KMS-11 (cell line): Measurements from ENCODE around the gene ACTL10.

Experiments used
- H2AFZ ChIP-seq: fragments of 200-600 bp; sonication (generic); 2 replicates; pipeline ENCODE4 v1.6.1; 2016; ENCODE audit warnings: antibody characterized with exemption, mixed run types, low read depth
- H3K27ac ChIP-seq: fragments of 200-600 bp; sonication (generic); 2 replicates; pipeline ENCODE4 v1.6.1; 2016; ENCODE audit warnings: mild to moderate bottlenecking, mixed run types
- H3K27me3 ChIP-seq: fragments of 200-600 bp; sonication (generic); 2 replicates; pipeline ENCODE4 v1.6.1; 2017; ENCODE audit warnings: mild to moderate bottlenecking, low read depth, mixed run types, moderate library complexity; ENCODE audit not compliant: insufficient read depth
- H3K36me3 ChIP-seq: fragments of 200-600 bp; sonication (generic); 2 replicates; pipeline ENCODE4 v1.6.1; 2017; ENCODE audit warnings: mild to moderate bottlenecking, mixed run types; ENCODE audit not compliant: insufficient read depth
- H3K4me1 ChIP-seq: fragments of 200-600 bp; sonication (generic); 2 replicates; pipeline ENCODE4 v1.6.1; 2016; ENCODE audit warnings: mild to moderate bottlenecking, low read depth, mixed run types; ENCODE audit not compliant: poor library complexity, severe bottlenecking
- H3K4me2 ChIP-seq: fragments of 200-600 bp; sonication (generic); 2 replicates; pipeline ENCODE4 v1.7.0; 2016; ENCODE audit warnings: mild to moderate bottlenecking, mixed run types
- H3K4me3 ChIP-seq: fragments of 200-600 bp; sonication (generic); IDR thresholded peaks from 2 replicates; pipeline ENCODE4 v1.6.1; 2017; ENCODE audit warnings: low read depth, low read length, mixed read lengths; ENCODE audit not compliant: insufficient read depth
- H3K79me2 ChIP-seq: fragments of 200-600 bp; sonication (generic); 2 replicates; pipeline ENCODE4 v1.6.1; 2016; ENCODE audit warnings: low read depth, mixed run types; ENCODE audit not compliant: insufficient read depth
- H3K9ac ChIP-seq: fragments of 200-600 bp; sonication (generic); 2 replicates; pipeline ENCODE4 v1.6.1; 2016; ENCODE audit warnings: mild to moderate bottlenecking, mixed run types
- H4K20me1 ChIP-seq: fragments of 200-600 bp; sonication (generic); 2 replicates; pipeline ENCODE4 v1.6.1; 2016; ENCODE audit warnings: mild to moderate bottlenecking, mixed run types; ENCODE audit not compliant: insufficient read depth
- TF ChIP-seq, protein P1 (sequence below): fragments of 200-600 bp; sonication (generic); conservative IDR thresholded peaks from 2 replicates; pipeline ENCODE4 v1.6.1; 2017; ENCODE audit warnings: low read depth, mild to moderate bottlenecking, antibody characterized with exemption, low read length, moderate library complexity, mixed read lengths

Gene ACTL10

DNA sequence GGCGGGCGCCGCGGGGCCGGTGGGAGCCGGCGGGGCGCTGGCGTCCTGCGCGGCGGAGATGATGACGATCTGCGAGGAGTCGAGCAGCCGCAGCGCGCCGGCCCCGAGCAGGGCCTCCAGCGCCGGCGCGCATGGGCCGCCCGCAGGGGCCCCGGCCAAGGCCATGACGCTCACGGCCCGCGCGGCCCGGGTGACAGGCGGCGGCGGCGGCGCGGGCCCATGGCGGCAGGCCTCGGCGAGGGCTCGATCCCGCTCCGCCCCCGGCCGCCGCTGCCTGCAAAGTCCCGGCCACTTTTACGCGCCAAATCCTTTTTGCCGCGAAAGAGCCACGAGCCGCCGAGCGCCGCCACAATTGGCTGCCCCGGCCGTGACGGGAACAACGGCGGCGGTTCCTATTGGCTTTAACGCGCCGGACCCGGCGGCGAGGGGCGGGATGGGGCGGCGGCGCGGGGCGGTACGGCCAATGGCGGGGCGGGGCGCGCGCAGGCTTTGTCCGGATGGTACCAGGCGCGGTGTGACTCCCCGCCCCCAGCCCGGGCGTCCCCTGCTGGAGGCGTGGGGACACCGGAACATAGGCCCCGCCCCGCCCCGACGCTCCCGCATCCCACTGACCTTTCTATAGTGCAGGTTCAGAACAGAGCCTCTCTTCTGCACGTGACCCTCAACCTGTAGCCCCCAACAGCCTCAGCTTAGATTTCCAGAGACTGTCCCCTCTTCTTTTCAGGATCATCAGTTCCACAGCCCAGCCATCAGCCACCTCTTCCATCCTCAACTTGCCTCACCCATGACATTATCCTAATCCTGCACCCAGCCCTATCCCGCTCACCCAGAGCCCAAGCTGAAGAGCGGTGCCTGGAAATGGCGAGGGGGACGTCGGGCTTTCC, 19.6 kb downstream of the ACTL10 start, which contains the start of gene E2F1:
Gene E2F1 (minus strand): TSS at position 286 of the 884 bp plus-strand sequence. CDS start 121 bp downstream, at position 165.
- peaks cover 41% of the 10 kb centered on the region for H3K79me2 ChIP-seq
- H3K4me1 ChIP-seq, result peaks cover 62% of the 10 kb centered on the region
- H3K27ac ChIP-seq, result peak within 1 kb of the TSS; percentile 67
- peaks cover 16% of the 10 kb centered on the region for H4K20me1 ChIP-seq
- TF ChIP-seq, protein P1, sequence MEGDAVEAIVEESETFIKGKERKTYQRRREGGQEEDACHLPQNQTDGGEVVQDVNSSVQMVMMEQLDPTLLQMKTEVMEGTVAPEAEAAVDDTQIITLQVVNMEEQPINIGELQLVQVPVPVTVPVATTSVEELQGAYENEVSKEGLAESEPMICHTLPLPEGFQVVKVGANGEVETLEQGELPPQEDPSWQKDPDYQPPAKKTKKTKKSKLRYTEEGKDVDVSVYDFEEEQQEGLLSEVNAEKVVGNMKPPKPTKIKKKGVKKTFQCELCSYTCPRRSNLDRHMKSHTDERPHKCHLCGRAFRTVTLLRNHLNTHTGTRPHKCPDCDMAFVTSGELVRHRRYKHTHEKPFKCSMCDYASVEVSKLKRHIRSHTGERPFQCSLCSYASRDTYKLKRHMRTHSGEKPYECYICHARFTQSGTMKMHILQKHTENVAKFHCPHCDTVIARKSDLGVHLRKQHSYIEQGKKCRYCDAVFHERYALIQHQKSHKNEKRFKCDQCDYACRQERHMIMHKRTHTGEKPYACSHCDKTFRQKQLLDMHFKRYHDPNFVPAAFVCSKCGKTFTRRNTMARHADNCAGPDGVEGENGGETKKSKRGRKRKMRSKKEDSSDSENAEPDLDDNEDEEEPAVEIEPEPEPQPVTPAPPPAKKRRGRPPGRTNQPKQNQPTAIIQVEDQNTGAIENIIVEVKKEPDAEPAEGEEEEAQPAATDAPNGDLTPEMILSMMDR, result no peak
- H2AFZ ChIP-seq, result peak within 1 kb of the TSS; percentile 91
- H3K27me3 ChIP-seq, result no peaks in the 10 kb centered on the region
- H3K4me3 ChIP-seq, result no peak within 1 kb of the TSS
- H3K36me3 ChIP-seq, result no peaks in the 10 kb centered on the region
- H3K9ac ChIP-seq, result peak within 1 kb of the TSS; percentile 72; the same call in 1 of the 2 replicates
- H3K4me2 ChIP-seq, result peak within 1 kb of the TSS; percentile 91

DNA sequence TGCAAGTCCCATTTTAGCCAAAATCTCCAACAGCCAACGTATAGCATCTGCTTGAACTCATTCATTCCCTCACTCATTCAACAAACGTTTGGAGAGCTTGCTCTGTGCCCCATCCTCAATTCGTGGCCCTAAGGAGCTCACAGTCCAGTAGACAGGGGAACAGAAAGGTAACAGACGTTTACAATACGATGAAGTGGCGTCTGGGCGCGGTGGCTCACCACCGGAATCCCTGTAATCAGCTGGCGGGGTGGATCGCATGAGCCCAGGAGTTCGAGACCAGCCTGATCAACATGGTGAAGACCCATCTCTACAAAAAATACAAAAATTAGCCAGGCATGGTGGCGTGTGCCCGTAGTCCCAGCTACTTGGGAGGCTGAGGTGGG, 20.2 kb downstream of the ACTL10 start:
- H3K4me2 ChIP-seq, result peak overlapping the region; percentile 61
- H2AFZ ChIP-seq, result peak overlapping the region; percentile 91
- no peak overlapping the region for H3K4me3 ChIP-seq
- TF ChIP-seq, protein P1, result no peak
- H3K27ac ChIP-seq, result no peak overlapping the region
- H3K27me3 ChIP-seq, result no peaks in the 10 kb centered on the region
- no peak overlapping the region for H3K9ac ChIP-seq
- peaks cover 57% of the 10 kb centered on the region for H3K4me1 ChIP-seq
- peaks cover 13% of the 10 kb centered on the region for H4K20me1 ChIP-seq
- H3K79me2 ChIP-seq, result peaks cover 36% of the 10 kb centered on the region
- H3K36me3 ChIP-seq, result no peaks in the 10 kb centered on the region

DNA sequence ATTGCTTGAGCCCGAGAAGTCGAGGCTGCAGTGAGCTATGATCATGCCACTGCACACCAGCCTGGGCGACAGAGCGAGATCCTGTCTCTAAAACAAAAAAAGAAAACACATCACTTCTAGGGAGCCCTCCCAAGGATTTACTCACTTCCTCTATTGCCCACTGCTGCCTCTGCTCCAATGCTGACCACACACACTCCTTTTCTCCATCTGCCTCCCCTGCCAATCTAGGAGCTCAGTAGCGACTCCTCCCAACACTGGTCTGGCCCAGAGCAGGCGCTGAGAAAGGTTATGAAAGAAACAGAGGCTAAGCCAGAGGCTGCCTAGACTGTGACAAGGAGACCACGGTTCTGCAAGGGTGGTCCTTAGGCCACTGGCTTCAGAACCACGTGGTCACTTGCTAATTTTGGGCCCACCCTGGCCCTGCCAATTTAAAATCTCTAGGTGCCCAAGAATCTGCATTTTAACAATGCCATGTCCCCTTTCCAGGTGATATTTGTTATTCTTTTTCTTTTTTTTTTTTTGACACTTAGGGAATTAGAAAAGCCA, 20.7 kb downstream of the ACTL10 start:
- TF ChIP-seq, protein P1, result no peak
- Histone ChIP-seq H3K27ac (no peak overlapping the region), H3K9ac (no peak overlapping the region), H4K20me1 (peaks cover 13% of the 10 kb centered on the region), H3K79me2 (peaks cover 31% of the 10 kb centered on the region), H3K4me3 (no peak overlapping the region), H3K4me2 (peak overlapping the region; percentile 61; the same call in 1 of the 2 replicates), H3K4me1 (peaks cover 52% of the 10 kb centered on the region), H3K27me3 (no peaks in the 10 kb centered on the region), H3K36me3 (no peaks in the 10 kb centered on the region), H2AFZ (peak overlapping the region; percentile 91)

DNA sequence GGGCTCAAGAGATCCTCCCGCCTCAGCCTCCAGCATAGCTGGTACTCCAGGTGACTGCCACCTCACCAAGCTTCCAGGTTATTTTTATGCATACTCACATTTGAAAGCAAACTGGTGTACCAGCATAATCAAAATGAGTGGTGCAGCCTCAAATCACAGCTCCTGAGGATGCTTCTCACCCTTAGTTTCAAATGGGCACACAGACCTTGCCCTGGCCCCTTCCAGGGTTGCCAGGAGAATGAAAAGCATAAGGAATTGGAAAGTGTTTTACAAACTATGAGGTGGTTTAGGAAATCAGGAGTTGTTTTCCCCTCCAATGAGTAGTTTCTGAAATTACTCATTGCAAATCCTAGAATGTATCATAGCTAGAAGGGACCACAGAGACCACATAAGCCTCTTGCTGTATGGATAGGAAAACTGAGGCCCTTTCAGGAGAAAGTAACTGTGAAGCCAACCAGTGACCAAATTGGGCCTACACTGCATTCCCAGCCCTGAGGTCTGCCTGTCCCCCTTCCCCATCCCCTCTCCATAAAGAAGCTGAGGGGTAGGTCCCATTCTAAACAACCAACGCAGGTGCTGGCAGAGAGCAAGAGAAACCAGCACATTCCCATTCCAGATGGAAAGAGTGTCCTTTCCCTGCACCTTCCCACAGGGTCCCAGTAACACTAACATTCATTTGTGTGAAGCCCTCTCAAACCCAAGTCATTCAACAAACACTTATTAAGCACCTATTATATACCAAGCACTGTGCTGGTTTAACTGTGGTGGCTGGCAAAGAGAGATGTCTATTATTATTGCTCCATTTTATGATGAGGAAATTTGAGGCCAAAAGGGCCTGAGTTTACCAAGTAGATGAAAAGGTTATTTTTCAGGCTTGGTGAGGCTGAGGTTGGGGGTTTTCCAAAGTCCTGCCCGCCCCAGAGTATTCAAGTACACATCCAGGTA, 21.5 kb downstream of the ACTL10 start:
- Histone ChIP-seq H3K4me3 (no peak overlapping the region), H3K27ac (no peak overlapping the region), H3K4me2 (no peak overlapping the region), H4K20me1 (peaks cover 13% of the 10 kb centered on the region), H3K36me3 (no peaks in the 10 kb centered on the region), H3K9ac (no peak overlapping the region), H3K4me1 (peaks cover 44% of the 10 kb centered on the region), H2AFZ (no peak overlapping the region), H3K79me2 (peaks cover 23% of the 10 kb centered on the region), H3K27me3 (no peaks in the 10 kb centered on the region)
- TF ChIP-seq, protein P1, result no peak
